Kidney (tissue), 14 donors: ENCODE measurements around the gene MVD. TPM values are rescaled to one million over a fixed set of nuclear protein-coding genes. Genes with fewer than 3 reads are reported as not detected.

Source experiments
- DNase-seq, 5 donors: peaks; one replicate each; pipeline ENCODE4 v3.0.0-alpha.2; 2013 to 2020
- FAIRE-seq: peaks from 2 replicates; lab custom pipeline; 2012; peaks lifted over from hg19 to GRCh38; lab: Jason Lieb, UNC
- H3K27ac ChIP-seq, 2 donors: one replicate each; pipeline ENCODE4 v1.7.0; 2013; ENCODE audit warnings: low read depth in 2 of 2, low read length in 2 of 2, inconsistent platforms in 1 of 2
- H3K27me3 ChIP-seq: one replicate; pipeline ENCODE4 v1.7.1; 2013; ENCODE audit warnings: low read length, inconsistent platforms; ENCODE audit not compliant: control insufficient read depth, insufficient read depth
- H3K36me3 ChIP-seq, 3 donors: one replicate each; pipeline versions ENCODE4 v1.7.0 to v1.7.1; 2013; ENCODE audit warnings: low read length in 3 of 3, control low read depth in 1 of 3, inconsistent platforms in 1 of 3; ENCODE audit not compliant: insufficient read depth in 3 of 3, control insufficient read depth in 2 of 3
- H3K4me1 ChIP-seq, 3 donors: one replicate each; pipeline versions ENCODE4 v1.7.0 to v1.7.1; 2013; ENCODE audit warnings: low read length in 3 of 3, inconsistent platforms in 1 of 3, low read depth in 1 of 3; ENCODE audit not compliant: control insufficient read depth in 2 of 3, insufficient read depth in 2 of 3
- H3K4me3 ChIP-seq, 3 donors: one replicate each; pipeline versions ENCODE4 v1.7.0 to v1.8.1; 2013; ENCODE audit warnings: low read length in 3 of 3, control low read depth in 1 of 3, inconsistent platforms in 1 of 3
- H3K9ac ChIP-seq, 3 donors: one replicate each; pipeline versions ENCODE4 v1.7.0 to v1.7.1; 2013; ENCODE audit warnings: low read length in 3 of 3, control low read depth in 1 of 3, inconsistent platforms in 1 of 3
- H3K9me3 ChIP-seq, 3 donors: one replicate each; pipeline versions ENCODE4 v1.7.0 to v1.7.1; 2013; ENCODE audit warnings: low read length in 3 of 3, control low read depth in 1 of 3, inconsistent platforms in 1 of 3; ENCODE audit not compliant: control insufficient read depth in 2 of 3, insufficient read depth in 1 of 3
- CTCF ChIP-seq: IDR thresholded peaks from 3 replicates; pipeline ENCODE4 v1.5.1; 2012; ENCODE audit warnings: mild to moderate bottlenecking, moderate library complexity, borderline replicate concordance; ENCODE audit not compliant: insufficient read depth; ENCODE audit errors: extremely low read depth
- intact Hi-C: fragments of 100-400 bp; cut with DNase I; formaldehyde crosslinking; loops from one replicate; pipeline ENCODE4 v1.11.1; 2022
- polyA plus RNA-seq: library from polyadenylated mRNA; stranded (reverse); fragments of 350-450 nt; fragmentation: Illumina TruSeq; extraction: RNeasy Lipid Tissue Mini Kit (QIAGEN cat#74804); gene quantifications from one replicate; pipeline ENCODE4 v1.2.3, GENCODE V29; 2014; ENCODE audit warnings: low read depth, low replicate concordance; ENCODE audit not compliant: insufficient read depth
- total RNA-seq: library from RNA; stranded (reverse); fragmentation: NEBNext Ultra II Directional; extraction: Animal tissue kit (Norgen Biotek cat#: 25700); gene quantifications from one replicate; pipeline ENCODE4 v1.2.1, GENCODE V29; 2021
- donor health status: control.
- donor health status: control.
- donor health status: control.
- donor health status: control.
- donor health status: control.
- donor health status: DM: yes; HTN: yes; CAD: no.
- donor health status: Normal renal cell carcinoma (clear cell type).

MVD gene
- total and polyA plus RNA-seq, 2 donors from 2014 or later = 35.4 to 48.9 TPM

- Histone ChIP-seq H3K9ac (peak overlapping the region; percentile 27 to 64 (median 48)), H3K9me3 (no peaks in the 10 kb centered on the region), H3K27ac (no peak overlapping the region), H3K4me3 (peak overlapping the region; percentile 53 to 95 (median 69)), H3K36me3 (no peaks in the 10 kb centered on the region), H3K4me1 (peaks cover 0 to 29% (median 7%) of the 10 kb centered on the region in 3 donors), H3K27me3 (no peaks in the 10 kb centered on the region)
- FAIRE-seq = no peak
- intact Hi-C loops = no loop called here
- DNase-seq = peak in 2 of 5 donors; percentile 27 to 31
- no peak for TF ChIP-seq CTCF
Observed at GRCh38 chr16:88705801-88706228, 42.9 kb upstream of the MVD start.

- H3K9me3 ChIP-seq = no peaks in the 10 kb centered on the region
- peaks cover 0 to 3% (median 1%) of the 10 kb centered on the region in 3 donors for H3K36me3 ChIP-seq
- intact Hi-C loops = no loop called here
- FAIRE-seq (no peak), DNase-seq (no peak)
- TF ChIP-seq CTCF = no peak
- H3K4me3 ChIP-seq = peak overlapping the region; percentile 53 to 69 (median 53)
- peaks cover 0 to 34% (median 7%) of the 10 kb centered on the region in 3 donors for H3K4me1 ChIP-seq
- H3K9ac ChIP-seq = peak overlapping the region in 2 of 3 donors; percentile 27 to 48
- no peaks in the 10 kb centered on the region for H3K27me3 ChIP-seq
- no peak overlapping the region for H3K27ac ChIP-seq
Observed at GRCh38 chr16:88705076-88705684, 42.3 kb upstream of the MVD start.

- DNase-seq (no peak), FAIRE-seq (no peak)
- Histone ChIP-seq H3K27me3 (no peaks in the 10 kb centered on the region), H3K36me3 (peaks cover 0 to 4% (median 3%) of the 10 kb centered on the region in 3 donors), H3K4me1 (peaks cover 0 to 40% (median 7%) of the 10 kb centered on the region in 3 donors), H3K27ac (peak overlapping the region; percentile 22 to 59), H3K9ac (no peak overlapping the region), H3K9me3 (no peaks in the 10 kb centered on the region), H3K4me3 (peak overlapping the region in 1 of 3 donors; percentile 13)
- intact Hi-C loops = no loop called here
- TF ChIP-seq CTCF = no peak
Observed at GRCh38 chr16:88703486-88704309, 40.8 kb upstream of the MVD start.
